DND-41 (cell line): ENCODE results near the gene PXK.
A peak's percentile ranks its signal among the peaks of the same experiment; 100 is the strongest.

Experiments used
- ATAC-seq: fragments of 200-7000 bp; cut with Tn5 transposase; 3 replicates; pipeline ENCODE4 v1.9.1; 2021; ENCODE audit warnings: low read depth; ENCODE audit not compliant: insufficient read depth
- DNase-seq: peaks from one replicate; pipeline ENCODE4 v3.0.0-alpha.2; 2020
- H2AFZ ChIP-seq: 2 replicates; pipeline ENCODE4 v1.6.0; 2012; ENCODE audit warnings: low read depth, low read length
- H3K27ac ChIP-seq: 2 replicates; pipeline ENCODE4 v1.5.1; 2012; ENCODE audit warnings: low read length, inconsistent platforms
- H3K27me3 ChIP-seq: fragments of 200-600 bp; sonication (generic); 2 replicates; pipeline ENCODE4 v1.6.0; 2012; ENCODE audit warnings: low read length, mild to moderate bottlenecking, inconsistent platforms; ENCODE audit not compliant: insufficient read depth, poor library complexity
- H3K36me3 ChIP-seq: 2 replicates; pipeline ENCODE4 v1.5.1; 2012; ENCODE audit warnings: low read length, inconsistent platforms; ENCODE audit not compliant: insufficient read depth
- H3K4me1 ChIP-seq: 2 replicates; pipeline ENCODE4 v1.5.1; 2012; ENCODE audit warnings: mild to moderate bottlenecking, low read length; ENCODE audit not compliant: insufficient read depth
- H3K4me2 ChIP-seq: 2 replicates; pipeline ENCODE4 v1.6.0; 2012; ENCODE audit warnings: mild to moderate bottlenecking, moderate library complexity, low read length, inconsistent platforms; ENCODE audit not compliant: insufficient read depth
- H3K4me3 ChIP-seq, 2 experiments: fragments of 200-600 bp in 1 of 2; shearing (Covaris generic) in 1 of 2; 2 replicates each; pipeline ENCODE4 v1.5.1; 2012 to 2016; ENCODE audit warnings: inconsistent platforms in 2 of 2, low read length in 2 of 2, mild to moderate bottlenecking in 2 of 2, low read depth in 1 of 2, moderate library complexity in 1 of 2
- H3K79me2 ChIP-seq: 2 replicates; pipeline ENCODE4 v1.6.0; 2012; ENCODE audit warnings: low read length, inconsistent platforms; ENCODE audit not compliant: insufficient read depth
- H3K9ac ChIP-seq: 2 replicates; pipeline ENCODE4 v1.6.0; 2012; ENCODE audit warnings: low read depth, mild to moderate bottlenecking, inconsistent platforms, low read length, moderate library complexity
- H3K9me3 ChIP-seq: 2 replicates; pipeline ENCODE4 v1.5.1; 2012; ENCODE audit warnings: low read length, moderate library complexity, mild to moderate bottlenecking, inconsistent platforms; ENCODE audit not compliant: insufficient read depth, severe bottlenecking
- H4K20me1 ChIP-seq: 2 replicates; pipeline ENCODE4 v1.6.0; 2012; ENCODE audit warnings: low read length; ENCODE audit not compliant: insufficient read depth
- EZH2 ChIP-seq: IDR thresholded peaks from 3 replicates; pipeline ENCODE4 v1.6.1; 2012; ENCODE audit warnings: borderline replicate concordance, low read depth, mild to moderate bottlenecking, moderate library complexity, low read length, inconsistent platforms; ENCODE audit not compliant: severe bottlenecking
- TF ChIP-seq, protein P1 (sequence below): IDR thresholded peaks from 2 replicates; pipeline ENCODE4 v1.5.1; 2012; ENCODE audit warnings: borderline replicate concordance, low read length, moderate library complexity, mild to moderate bottlenecking; ENCODE audit not compliant: poor library complexity, severe bottlenecking; ENCODE audit errors: extremely low read depth

Gene PXK

DNA sequence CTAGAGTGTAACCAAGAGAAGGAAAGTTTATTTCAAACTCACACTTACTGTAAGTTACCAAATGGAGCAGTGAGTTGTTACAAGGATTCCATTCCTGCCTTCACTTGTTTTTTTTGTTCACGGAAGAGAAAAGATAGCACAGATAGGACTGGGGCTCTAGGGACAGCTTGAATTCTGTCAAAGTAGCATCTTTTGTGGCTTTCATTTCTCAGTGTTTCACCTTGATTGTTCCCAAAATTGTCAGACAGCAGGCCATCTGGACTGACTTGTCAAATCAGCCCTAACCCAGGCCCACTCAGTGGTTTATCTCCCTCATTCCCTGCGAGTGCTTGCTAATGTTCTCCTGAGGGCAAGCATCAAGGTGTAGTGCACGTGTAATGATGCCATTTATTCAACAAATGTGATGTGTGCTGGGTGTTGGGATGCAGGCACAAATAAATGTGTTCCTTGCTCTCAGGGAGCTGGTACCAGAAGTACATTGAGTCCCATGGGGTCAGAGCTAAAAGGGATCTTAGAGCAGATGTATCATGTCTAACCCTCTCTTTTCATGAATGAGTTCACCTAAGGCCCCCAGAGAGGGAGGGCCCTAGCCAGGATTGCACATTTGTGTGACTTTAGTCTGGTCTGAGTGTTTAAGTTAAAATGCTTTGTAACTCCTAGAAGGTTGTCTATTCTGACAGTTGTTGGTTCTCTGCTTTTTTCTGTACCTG lies 51.8 kb downstream of the PXK start:
- no peak overlapping the region for H2AFZ ChIP-seq
- H3K9me3 ChIP-seq, result no peaks in the 10 kb centered on the region
- no peaks in the 10 kb centered on the region for H3K27me3 ChIP-seq
- peaks cover 13% of the 10 kb centered on the region; the same call in 1 of the 2 replicates for H4K20me1 ChIP-seq
- DNase-seq (no peak), ATAC-seq (no peak)
- H3K9ac ChIP-seq, result no peak overlapping the region
- H3K4me2 ChIP-seq, result no peak overlapping the region
- no peak overlapping the region for H3K27ac ChIP-seq
- H3K36me3 ChIP-seq, result peaks cover 63% of the 10 kb centered on the region
- peaks cover 30% of the 10 kb centered on the region; the same call in 1 of the 2 replicates for H3K79me2 ChIP-seq
- TF ChIP-seq, protein P1, sequence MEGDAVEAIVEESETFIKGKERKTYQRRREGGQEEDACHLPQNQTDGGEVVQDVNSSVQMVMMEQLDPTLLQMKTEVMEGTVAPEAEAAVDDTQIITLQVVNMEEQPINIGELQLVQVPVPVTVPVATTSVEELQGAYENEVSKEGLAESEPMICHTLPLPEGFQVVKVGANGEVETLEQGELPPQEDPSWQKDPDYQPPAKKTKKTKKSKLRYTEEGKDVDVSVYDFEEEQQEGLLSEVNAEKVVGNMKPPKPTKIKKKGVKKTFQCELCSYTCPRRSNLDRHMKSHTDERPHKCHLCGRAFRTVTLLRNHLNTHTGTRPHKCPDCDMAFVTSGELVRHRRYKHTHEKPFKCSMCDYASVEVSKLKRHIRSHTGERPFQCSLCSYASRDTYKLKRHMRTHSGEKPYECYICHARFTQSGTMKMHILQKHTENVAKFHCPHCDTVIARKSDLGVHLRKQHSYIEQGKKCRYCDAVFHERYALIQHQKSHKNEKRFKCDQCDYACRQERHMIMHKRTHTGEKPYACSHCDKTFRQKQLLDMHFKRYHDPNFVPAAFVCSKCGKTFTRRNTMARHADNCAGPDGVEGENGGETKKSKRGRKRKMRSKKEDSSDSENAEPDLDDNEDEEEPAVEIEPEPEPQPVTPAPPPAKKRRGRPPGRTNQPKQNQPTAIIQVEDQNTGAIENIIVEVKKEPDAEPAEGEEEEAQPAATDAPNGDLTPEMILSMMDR, result no peak
- TF ChIP-seq EZH2, result no peak
- no peaks in the 10 kb centered on the region for H3K4me1 ChIP-seq
- no peak overlapping the region for H3K4me3 ChIP-seq

DNA sequence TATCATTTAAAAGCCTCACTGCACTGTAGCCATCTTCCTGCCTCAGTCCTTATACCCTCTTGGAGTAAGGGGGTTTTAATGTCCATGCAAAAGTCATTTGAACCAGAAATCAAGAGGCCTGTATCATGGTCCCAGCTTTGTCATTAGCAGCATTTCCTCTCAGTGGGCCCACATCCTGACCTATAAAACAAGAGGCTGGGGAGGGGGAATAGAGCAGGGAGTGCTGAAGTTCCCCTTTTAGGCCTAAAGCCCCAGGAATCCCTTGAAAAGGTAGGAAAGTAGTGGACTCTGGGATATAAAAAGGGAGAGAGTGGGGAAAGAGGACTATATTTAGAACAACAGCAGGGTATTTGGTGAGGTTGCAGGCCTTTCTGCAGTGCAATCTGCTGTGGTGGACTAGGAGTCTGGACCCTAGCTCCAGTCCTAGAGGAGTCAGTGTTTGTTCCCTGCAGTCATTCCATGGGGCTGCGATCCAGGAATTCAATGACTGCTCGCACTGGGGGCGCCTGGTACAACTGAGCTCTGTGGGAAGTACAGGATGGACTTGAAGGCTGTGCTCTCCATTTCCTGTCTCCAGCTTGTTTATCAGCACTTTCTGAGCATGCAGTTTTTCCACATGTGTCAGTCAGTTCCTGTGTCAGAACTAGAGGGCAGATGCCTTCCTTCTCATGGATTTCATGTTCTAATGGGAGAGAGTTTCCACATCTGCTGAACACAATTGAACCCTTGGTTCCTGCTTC lies 54.1 kb downstream of the PXK start:
- H3K4me1 ChIP-seq, result no peaks in the 10 kb centered on the region

DNA sequence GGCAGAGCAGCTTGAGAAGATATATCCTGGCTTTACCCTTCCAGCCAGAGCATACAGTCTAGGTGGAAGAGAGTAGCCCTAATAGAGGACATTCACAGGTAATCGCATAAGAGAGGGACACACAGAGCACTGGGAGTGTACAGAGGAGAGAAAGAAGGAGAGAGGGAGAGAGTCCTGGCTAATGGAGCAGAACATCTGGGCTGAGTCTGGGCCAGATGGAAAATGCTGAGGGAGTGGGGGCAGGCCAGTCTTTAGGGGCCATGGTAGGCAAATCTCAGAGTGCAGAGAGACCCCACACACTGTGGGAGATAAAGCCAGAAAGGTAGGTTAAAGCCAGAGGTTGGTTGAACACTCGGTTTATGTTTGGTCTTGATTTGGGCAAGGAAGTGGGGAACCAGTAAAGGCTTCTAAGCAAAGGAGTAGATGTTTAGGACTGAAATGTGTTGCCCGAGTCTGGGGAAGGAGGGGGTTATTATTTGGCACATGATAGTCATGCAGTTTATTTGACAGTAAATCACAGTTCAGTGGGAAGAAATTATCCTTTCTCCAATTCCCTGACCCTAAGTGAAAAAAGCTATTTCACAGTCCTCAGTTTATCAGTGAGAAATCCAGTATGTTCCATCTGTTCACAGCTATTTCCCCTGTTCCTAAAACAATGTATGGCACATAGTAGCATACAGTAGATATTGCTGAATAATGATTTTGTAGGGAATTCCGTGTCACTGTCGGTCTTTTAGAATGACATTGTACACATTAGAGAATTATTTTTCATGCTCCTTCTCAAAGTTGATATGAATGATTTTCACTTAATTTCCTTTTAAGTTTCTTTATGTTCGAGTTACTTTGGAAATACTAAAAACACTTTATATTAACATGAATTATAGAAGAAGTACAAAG lies 55.2 kb downstream of the PXK start:
- Histone ChIP-seq H3K79me2 (peaks cover 19% of the 10 kb centered on the region; the same call in 1 of the 2 replicates), H4K20me1 (peaks cover 13% of the 10 kb centered on the region; the same call in 1 of the 2 replicates), H3K9me3 (no peaks in the 10 kb centered on the region), H3K4me1 (no peaks in the 10 kb centered on the region), H3K36me3 (peaks cover 77% of the 10 kb centered on the region), H3K27ac (no peak overlapping the region), H3K9ac (no peak overlapping the region), H2AFZ (no peak overlapping the region), H3K4me2 (no peak overlapping the region), H3K4me3 (no peak overlapping the region), H3K27me3 (no peaks in the 10 kb centered on the region)
- no peak for TF ChIP-seq EZH2
- TF ChIP-seq, protein P1, result no peak
- DNase-seq (no peak), ATAC-seq (no peak)

More for the DNA sequence above, 54.1 kb downstream of the PXK start:
- Histone ChIP-seq H3K27me3 (no peaks in the 10 kb centered on the region), H3K9ac (no peak overlapping the region), H3K9me3 (no peaks in the 10 kb centered on the region), H3K4me2 (no peak overlapping the region), H4K20me1 (peaks cover 13% of the 10 kb centered on the region; the same call in 1 of the 2 replicates), H3K4me3 (no peak overlapping the region), H3K36me3 (peaks cover 77% of the 10 kb centered on the region), H3K27ac (peak overlapping the region; percentile 42), H3K79me2 (peaks cover 21% of the 10 kb centered on the region; the same call in 1 of the 2 replicates), H2AFZ (no peak overlapping the region)
- DNase-seq (no peak), ATAC-seq (no peak)
- no peak for TF ChIP-seq EZH2
- TF ChIP-seq, protein P1, result no peak
